SK-N-SH (cell line): Measurements from ENCODE around the gene CDK5RAP2.

Source experiments
- CHD2 ChIP-seq: fragments of 150-350 bp; IDR thresholded peaks from 2 replicates; pipeline ENCODE4 v1.6.1; 2018; ENCODE audit warnings: low read length; ENCODE audit not compliant: partially characterized antibody
- CTCF ChIP-seq: fragments of 200-600 bp; sonication (generic); IDR thresholded peaks from 2 replicates; pipeline ENCODE4 v1.6.1; 2017; ENCODE audit warnings: antibody characterized with exemption, mild to moderate bottlenecking, moderate library complexity
- EP300 ChIP-seq, 2 experiments: IDR thresholded peaks; 2 replicates each; pipeline versions ENCODE4 v1.4.0 to v1.6.1; 2012; ENCODE audit warnings: borderline replicate concordance in 1 of 2, low read depth in 1 of 2, low read length in 1 of 2
- EZH2phosphoT487 ChIP-seq: fragments of 200-600 bp; sonication (generic); IDR thresholded peaks from 2 replicates; pipeline ENCODE4 v1.6.1; 2017; ENCODE audit warnings: low read depth, mixed run types, mild to moderate bottlenecking, antibody characterized with exemption, moderate library complexity, borderline replicate concordance
- FOSL2 ChIP-seq: IDR thresholded peaks from 2 replicates; pipeline ENCODE4 v1.4.0; 2012; ENCODE audit warnings: low read depth, mild to moderate bottlenecking, moderate library complexity, borderline replicate concordance
- FOXM1 ChIP-seq: IDR thresholded peaks from 2 replicates; pipeline ENCODE4 v1.4.0; 2012; ENCODE audit warnings: low read depth, mild to moderate bottlenecking
- GABPA ChIP-seq: IDR thresholded peaks from 2 replicates; pipeline ENCODE4 v1.4.0; 2012; ENCODE audit warnings: low read depth, mild to moderate bottlenecking
- NFIC ChIP-seq: IDR thresholded peaks from 2 replicates; pipeline ENCODE4 v1.4.0; 2012; ENCODE audit warnings: borderline replicate concordance
- POLR2AphosphoS5 ChIP-seq: IDR thresholded peaks from 2 replicates; pipeline ENCODE4 v1.6.1; 2012; ENCODE audit warnings: low read depth, low read length
- RCOR1 ChIP-seq: fragments of 150-350 bp; IDR thresholded peaks from 2 replicates; pipeline ENCODE4 v1.6.1; 2017; ENCODE audit warnings: antibody characterized with exemption, low read length
- TEAD4 ChIP-seq: IDR thresholded peaks from 2 replicates; pipeline ENCODE4 v1.4.0; 2012; ENCODE audit warnings: mild to moderate bottlenecking, borderline replicate concordance; ENCODE audit not compliant: insufficient read depth
- YY1 ChIP-seq: IDR thresholded peaks from 2 replicates; pipeline ENCODE4 v1.4.0; 2012; ENCODE audit warnings: low read depth, mild to moderate bottlenecking
- TF ChIP-seq, protein P1 (sequence below): IDR thresholded peaks from 2 replicates; pipeline ENCODE4 v1.4.0; 2012; ENCODE audit warnings: low read depth

GRCh38 chr9:120379611-120380010 lies 200.4 kb downstream of the CDK5RAP2 start:
- TF ChIP-seq POLR2AphosphoS5, result no peak
- no peak for TF ChIP-seq FOSL2
- no peak for TF ChIP-seq YY1
- no peak for TF ChIP-seq RCOR1
- TF ChIP-seq CHD2, result no peak
- no peak for TF ChIP-seq EP300 (IDR thresholded peaks at IDR 0.05; ENCODE audit: borderline replicate concordance in 1 of 2, low read depth in 1 of 2, low read length in 1 of 2)
- no peak for TF ChIP-seq CTCF
- TF ChIP-seq GABPA, result no peak
- no peak for TF ChIP-seq EZH2phosphoT487
- TF ChIP-seq TEAD4, result no peak
- no peak for TF ChIP-seq FOXM1
- TF ChIP-seq, protein P1, sequence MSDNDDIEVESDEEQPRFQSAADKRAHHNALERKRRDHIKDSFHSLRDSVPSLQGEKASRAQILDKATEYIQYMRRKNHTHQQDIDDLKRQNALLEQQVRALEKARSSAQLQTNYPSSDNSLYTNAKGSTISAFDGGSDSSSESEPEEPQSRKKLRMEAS, result no peak
- no peak for TF ChIP-seq NFIC
